Tibial nerve (tissue), 4 donors: Measurements from ENCODE around the gene SH3RF3. TPM values are rescaled to one million over a fixed set of nuclear protein-coding genes. Genes with fewer than 3 reads are reported as not detected.

Experiments used
- DNase-seq, 2 donors: peaks; one replicate each; pipeline ENCODE4 v3.0.0-alpha.2; 2019; ENCODE audit warnings: low spot score in 2 of 2
- H3K27ac ChIP-seq, 4 donors: fragments of 200-600 bp; sonication (generic) in 3 of 4; one replicate each; pipeline ENCODE4 v1.5.1; 2017 to 2019; ENCODE audit warnings: mild to moderate bottlenecking in 1 of 4
- H3K27me3 ChIP-seq, 2 donors: fragments of 200-600 bp; sonication (generic) in 1 of 2; one replicate each; pipeline versions ENCODE4 v1.5.1 to v1.6.0; 2017 to 2019
- H3K36me3 ChIP-seq, 3 donors: fragments of 200-600 bp; sonication (generic); one replicate each; pipeline ENCODE4 v1.5.1; 2018 to 2019
- H3K4me1 ChIP-seq, 4 donors: fragments of 200-600 bp; sonication (generic) in 3 of 4; one replicate each; pipeline ENCODE4 v1.5.1; 2017 to 2019
- H3K4me3 ChIP-seq, 4 donors: fragments of 200-600 bp; sonication (generic) in 3 of 4; one replicate each; pipeline ENCODE4 v1.5.1; 2017 to 2019; ENCODE audit warnings: mild to moderate bottlenecking in 1 of 4, moderate library complexity in 1 of 4
- H3K9me3 ChIP-seq, 4 donors: fragments of 200-600 bp; sonication (generic) in 3 of 4; one replicate each; pipeline ENCODE4 v1.5.1; 2017 to 2019
- EP300 ChIP-seq, 2 donors: sonication (generic); formaldehyde crosslinking; IDR thresholded peaks; one replicate each; pipeline ENCODE4 v1.6.1; 2017; ENCODE audit warnings: antibody characterized with exemption in 2 of 2, mild to moderate bottlenecking in 1 of 2
- POLR2A ChIP-seq, 2 donors: fragments of 450-650 bp; IDR thresholded peaks; one replicate each; pipeline ENCODE4 v1.6.1; 2017; ENCODE audit warnings: antibody characterized with exemption in 2 of 2, mild to moderate bottlenecking in 2 of 2, moderate library complexity in 2 of 2
- WGBS, 2 donors: methylation state at CpG; one replicate each; pipeline ENCODE4 v1.1.5; 2018; 5-methylcytosine and 5-hydroxymethylcytosine counted together
- total RNA-seq, 4 donors: library from RNA; depleted of rRNA; stranded (reverse); fragments of >200 nt; gene quantifications; one replicate each; pipeline ENCODE4 v1.1.0, GENCODE V29; 2016
- TF ChIP-seq, protein P1 (sequence below), 5 experiments: fragments of 200-600 bp in 3 of 5; fragments of 450-650 bp in 2 of 5; sonication (generic) in 3 of 5; IDR thresholded peaks; one replicate each; pipeline ENCODE4 v1.5.1; 2016 to 2019; ENCODE audit warnings: antibody characterized with exemption in 5 of 5, mild to moderate bottlenecking in 3 of 5, moderate library complexity in 2 of 5

SH3RF3 gene
- total RNA-seq, 4 donors from 2014 or later, result 6.9 to 18.0 (median 11.4) TPM

- no peak for TF ChIP-seq EP300 (IDR thresholded peaks at IDR 0.05)
- TF ChIP-seq, protein P1, sequence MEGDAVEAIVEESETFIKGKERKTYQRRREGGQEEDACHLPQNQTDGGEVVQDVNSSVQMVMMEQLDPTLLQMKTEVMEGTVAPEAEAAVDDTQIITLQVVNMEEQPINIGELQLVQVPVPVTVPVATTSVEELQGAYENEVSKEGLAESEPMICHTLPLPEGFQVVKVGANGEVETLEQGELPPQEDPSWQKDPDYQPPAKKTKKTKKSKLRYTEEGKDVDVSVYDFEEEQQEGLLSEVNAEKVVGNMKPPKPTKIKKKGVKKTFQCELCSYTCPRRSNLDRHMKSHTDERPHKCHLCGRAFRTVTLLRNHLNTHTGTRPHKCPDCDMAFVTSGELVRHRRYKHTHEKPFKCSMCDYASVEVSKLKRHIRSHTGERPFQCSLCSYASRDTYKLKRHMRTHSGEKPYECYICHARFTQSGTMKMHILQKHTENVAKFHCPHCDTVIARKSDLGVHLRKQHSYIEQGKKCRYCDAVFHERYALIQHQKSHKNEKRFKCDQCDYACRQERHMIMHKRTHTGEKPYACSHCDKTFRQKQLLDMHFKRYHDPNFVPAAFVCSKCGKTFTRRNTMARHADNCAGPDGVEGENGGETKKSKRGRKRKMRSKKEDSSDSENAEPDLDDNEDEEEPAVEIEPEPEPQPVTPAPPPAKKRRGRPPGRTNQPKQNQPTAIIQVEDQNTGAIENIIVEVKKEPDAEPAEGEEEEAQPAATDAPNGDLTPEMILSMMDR (IDR thresholded peaks at IDR 0.05), result no peak
- TF ChIP-seq POLR2A (IDR thresholded peaks at IDR 0.05), result no peak
- WGBS, 2 donors, result 66 to 68% methylated on average over 7 of the region's 7 CpGs
- Histone ChIP-seq H3K36me3 (peaks cover 0 to 27% (median 0%) of the 10 kb centered on the region in 3 donors), H3K9me3 (no peaks in the 10 kb centered on the region), H3K27me3 (no peaks in the 10 kb centered on the region), H3K27ac (no peak overlapping the region), H3K4me1 (no peaks in the 10 kb centered on the region), H3K4me3 (no peak overlapping the region)
- DNase-seq, result no peak
These were observed 247.1 kb downstream of the SH3RF3 start for GRCh38 chr2:109376115-109376514.

GRCh38 chr2:109376796-109377495 is 247.9 kb downstream of the SH3RF3 start:
- 81 to 92% methylated on average over 13 of the region's 13 CpGs for WGBS, 2 donors
- no peak for DNase-seq
- H3K4me1 ChIP-seq, result no peaks in the 10 kb centered on the region

GRCh38 chr2:109377976-109378375 is 249.0 kb downstream of the SH3RF3 start:
- no peak overlapping the region for H3K4me3 ChIP-seq
- H3K27ac ChIP-seq, result no peak overlapping the region
- no peaks in the 10 kb centered on the region for H3K27me3 ChIP-seq
- H3K4me1 ChIP-seq, result peaks cover 0 to 10% (median 0%) of the 10 kb centered on the region in 4 donors
- DNase-seq, result no peak
- TF ChIP-seq, protein P1 (IDR thresholded peaks at IDR 0.05), result no peak
- TF ChIP-seq POLR2A (IDR thresholded peaks at IDR 0.05), result no peak
- TF ChIP-seq EP300 (IDR thresholded peaks at IDR 0.05), result no peak
- peaks cover 0 to 16% (median 0%) of the 10 kb centered on the region in 3 donors for H3K36me3 ChIP-seq
- WGBS, 2 donors, result 87% methylated on average over 7 of the region's 7 CpGs
- H3K9me3 ChIP-seq, result no peaks in the 10 kb centered on the region

More at GRCh38 chr2:109376796-109377495, 247.9 kb downstream of the SH3RF3 start:
- H3K9me3 ChIP-seq, result no peaks in the 10 kb centered on the region
- H3K27me3 ChIP-seq, result no peaks in the 10 kb centered on the region
- H3K4me3 ChIP-seq, result no peak overlapping the region
- H3K36me3 ChIP-seq, result peaks cover 0 to 26% (median 0%) of the 10 kb centered on the region in 3 donors
- TF ChIP-seq, protein P1 (IDR thresholded peaks at IDR 0.05), result no peak
- no peak for TF ChIP-seq EP300 (IDR thresholded peaks at IDR 0.05)
- no peak for TF ChIP-seq POLR2A (IDR thresholded peaks at IDR 0.05)
- H3K27ac ChIP-seq, result no peak overlapping the region

GRCh38 chr2:109378682-109379081 is 249.7 kb downstream of the SH3RF3 start:
- H3K9me3 ChIP-seq, result no peaks in the 10 kb centered on the region
- DNase-seq, result no peak

GRCh38 chr2:109379507-109379906 is 250.5 kb downstream of the SH3RF3 start:
- Histone ChIP-seq H3K27ac (no peak overlapping the region), H3K4me1 (peaks cover 0 to 15% (median 0%) of the 10 kb centered on the region in 4 donors), H3K27me3 (no peaks in the 10 kb centered on the region), H3K36me3 (peaks cover 0 to 5% (median 0%) of the 10 kb centered on the region in 3 donors), H3K4me3 (no peak overlapping the region), H3K9me3 (no peaks in the 10 kb centered on the region)
- 68 to 89% methylated on average over 7 of the region's 7 CpGs for WGBS, 2 donors
- DNase-seq, result no peak
- TF ChIP-seq, protein P1 (IDR thresholded peaks at IDR 0.05), result no peak
- no peak for TF ChIP-seq EP300 (IDR thresholded peaks at IDR 0.05)
- TF ChIP-seq POLR2A (IDR thresholded peaks at IDR 0.05), result no peak

More at GRCh38 chr2:109378682-109379081, 249.7 kb downstream of the SH3RF3 start:
- H3K27me3 ChIP-seq, result no peaks in the 10 kb centered on the region
- peaks cover 0 to 13% (median 0%) of the 10 kb centered on the region in 3 donors for H3K36me3 ChIP-seq
- TF ChIP-seq POLR2A (IDR thresholded peaks at IDR 0.05) (no peak), EP300 (IDR thresholded peaks at IDR 0.05) (no peak)
- TF ChIP-seq, protein P1 (IDR thresholded peaks at IDR 0.05), result no peak
- no peak overlapping the region for H3K27ac ChIP-seq
- H3K4me3 ChIP-seq, result no peak overlapping the region
- H3K4me1 ChIP-seq, result peaks cover 0 to 15% (median 0%) of the 10 kb centered on the region in 4 donors
